K562 (cell line): ENCODE measurements around the gene CNOT1. TPM values are rescaled to one million over a fixed set of nuclear protein-coding genes. Genes with fewer than 3 reads are reported as not detected.

Experiments used
- BACH1 ChIP-seq: fragments of 200-800 bp; sonication (Bioruptor generic); IDR thresholded peaks from 2 replicates; pipeline ENCODE4 v1.6.1; 2016; ENCODE audit warnings: missing genetic modification characterization, missing compliant biosample characterization
- BCL6 ChIP-seq: fragments of 250-450 bp; sonication (Bioruptor Pico); IDR thresholded peaks from 2 replicates; pipeline ENCODE4 v1.4.0; 2020
- GABPA ChIP-seq: fragments of 200-800 bp; sonication (Bioruptor generic); conservative IDR thresholded peaks from 2 replicates; pipeline ENCODE4 v1.6.1; 2016; ENCODE audit warnings: low read depth, missing genetic modification characterization, missing compliant biosample characterization
- HDAC3 ChIP-seq: fragments of 450-650 bp; IDR thresholded peaks from 2 replicates; pipeline ENCODE4 v1.6.1; 2018; ENCODE audit warnings: borderline replicate concordance, mild to moderate bottlenecking, moderate library complexity; ENCODE audit not compliant: partially characterized antibody
- HMBOX1 ChIP-seq: sonication (generic); IDR thresholded peaks from 2 replicates; pipeline ENCODE4 v1.6.1; 2016
- KDM1A ChIP-seq, 2 experiments: fragments of 450-650 bp; IDR thresholded peaks; 2 replicates each; pipeline ENCODE4 v1.6.1; 2016; ENCODE audit warnings: mild to moderate bottlenecking in 2 of 2
- KDM5B ChIP-seq: fragments of 200-600 bp; sonication (generic); IDR thresholded peaks from 2 replicates; pipeline ENCODE4 v1.6.1; 2012; ENCODE audit warnings: low read depth, mild to moderate bottlenecking, moderate library complexity, low read length, control low read depth, inconsistent platforms; ENCODE audit not compliant: insufficient replicate concordance
- MED1 ChIP-seq: sonication (generic); formaldehyde crosslinking; IDR thresholded peaks from 2 replicates; pipeline ENCODE4 v1.8.1; 2023; ENCODE audit warnings: missing genetic modification reagents, borderline replicate concordance
- MEF2D ChIP-seq: conservative IDR thresholded peaks from 2 replicates; pipeline ENCODE4 v1.6.1; 2016; ENCODE audit warnings: low read depth, missing genetic modification characterization, missing compliant biosample characterization
- NCOA1 ChIP-seq: fragments of 450-650 bp; IDR thresholded peaks from 2 replicates; pipeline ENCODE4 v1.6.1; 2016; ENCODE audit warnings: low read depth
- NCOA6 ChIP-seq: fragments of 450-650 bp; IDR thresholded peaks from 2 replicates; pipeline ENCODE4 v1.6.1; 2017; ENCODE audit warnings: mild to moderate bottlenecking
- NR2F6 ChIP-seq: fragments of 450-650 bp; formaldehyde crosslinking; IDR thresholded peaks from 2 replicates; pipeline ENCODE4 v1.4.0; 2020; ENCODE audit warnings: mild to moderate bottlenecking
- POLR3G ChIP-seq: IDR thresholded peaks from 2 replicates; pipeline ENCODE4 v1.6.1; 2011; ENCODE audit not compliant: insufficient read length, insufficient replicate concordance; ENCODE audit errors: extremely low read depth
- PRMT5 ChIP-seq: sonication (generic); formaldehyde crosslinking; IDR thresholded peaks from 2 replicates; pipeline ENCODE4 v1.5.0; 2020; ENCODE audit warnings: missing genetic modification reagents
- RAD51 ChIP-seq: fragments of 450-650 bp; IDR thresholded peaks from 2 replicates; pipeline ENCODE4 v1.7.1; 2016; ENCODE audit warnings: low read depth, mild to moderate bottlenecking, borderline replicate concordance
- RFX1 ChIP-seq: fragments of 450-650 bp; IDR thresholded peaks from 2 replicates; pipeline ENCODE4 v1.6.1; 2016; ENCODE audit warnings: mild to moderate bottlenecking, moderate library complexity
- SLC30A9 ChIP-seq: fragments of 250-450 bp; sonication (Bioruptor Pico); IDR thresholded peaks from 2 replicates; pipeline ENCODE4 v1.8.0; 2022; ENCODE audit warnings: mild to moderate bottlenecking, moderate library complexity
- SMAD3 ChIP-seq: fragments of 450-650 bp; formaldehyde crosslinking; conservative IDR thresholded peaks from 2 replicates; pipeline ENCODE4 v1.4.0; 2020; ENCODE audit warnings: mild to moderate bottlenecking
- SREBF2 ChIP-seq: sonication (generic); formaldehyde crosslinking; IDR thresholded peaks from 2 replicates; pipeline ENCODE4 v1.4.0; 2020; ENCODE audit warnings: mild to moderate bottlenecking, missing genetic modification reagents
- SRSF9 ChIP-seq: fragments of 200-400 bp; formaldehyde crosslinking; IDR thresholded peaks from 2 replicates; pipeline ENCODE4 v1.6.1; 2017; ENCODE audit warnings: low read depth, low read length, borderline replicate concordance
- ZNF165 ChIP-seq: fragments of 250-450 bp; sonication (Bioruptor Pico); IDR thresholded peaks from 2 replicates; pipeline ENCODE4 v1.4.0; 2020; ENCODE audit warnings: borderline replicate concordance
- ZNF175 ChIP-seq: fragments of 200-800 bp; sonication (Bioruptor generic); IDR thresholded peaks from 2 replicates; pipeline ENCODE4 v1.6.1; 2016; ENCODE audit warnings: low read depth, mild to moderate bottlenecking, missing genetic modification characterization, missing compliant biosample characterization
- ZNF274 ChIP-seq: IDR thresholded peaks from 2 replicates; pipeline ENCODE4 v1.6.1; 2011; ENCODE audit warnings: low read depth, mild to moderate bottlenecking, low read length, moderate library complexity, borderline replicate concordance
- ZNF57 ChIP-seq: fragments of 450-650 bp; formaldehyde crosslinking; IDR thresholded peaks from 2 replicates; pipeline ENCODE4 v1.4.0; 2020; ENCODE audit warnings: mild to moderate bottlenecking, moderate library complexity
- ZNF695 ChIP-seq: fragments of 450-650 bp; formaldehyde crosslinking; IDR thresholded peaks from 2 replicates; pipeline ENCODE4 v1.4.0; 2020; ENCODE audit warnings: mild to moderate bottlenecking, moderate library complexity
- ZNF79 ChIP-seq: fragments of 250-450 bp; sonication (Bioruptor Pico); IDR thresholded peaks from 2 replicates; pipeline ENCODE4 v1.4.0; 2020; ENCODE audit warnings: low read depth, mild to moderate bottlenecking, moderate library complexity
- polyA plus RNA-seq, 8 experiments: library from polyadenylated mRNA; depleted of rRNA in 4 of 8; stranded (reverse) in 5 of 8; unstranded in 3 of 8; fragments of >200 nt; fragmentation: Nextera tagmentation in 2 of 8; fragmentation: Illumina TruSeq in 1 of 8; extraction: Ambion mirVana in 2 of 8; extraction: Trizol in 1 of 8; gene quantifications; 2 replicates each; pipeline versions ENCODE4 v1.2.1 to v1.2.3, GENCODE V29; 2011 to 2014; ENCODE audit warnings: inconsistent platforms in 1 of 8, missing spikeins in 1 of 8
- total RNA-seq, 7 experiments: library from RNA; depleted of rRNA in 6 of 7; stranded (reverse); fragments of >200 nt in 6 of 7; fragmentation: Illumina TruSeq in 2 of 7; extraction: Trizol in 2 of 7; gene quantifications; 2 replicates each; pipeline versions ENCODE4 v1.2.1 to v1.2.3, GENCODE V29; 2011 to 2021; ENCODE audit warnings: low replicate concordance in 1 of 7
- TF ChIP-seq, protein P1 (sequence below): fragments of 450-650 bp; IDR thresholded peaks from 2 replicates; pipeline ENCODE4 v1.6.1; 2016; ENCODE audit warnings: borderline replicate concordance
- TF ChIP-seq, protein P2 (sequence below): fragments of 250-450 bp; sonication (Bioruptor Pico); IDR thresholded peaks from 2 replicates; pipeline ENCODE4 v1.5.0; 2020; ENCODE audit warnings: mild to moderate bottlenecking

The CNOT1 gene
- total and polyA plus RNA-seq, 9 of the 15 experiments (the other 6 are each of a cell fraction or from before 2014, with no cell fraction given) = 110 to 270 (median 220) TPM

DNA sequence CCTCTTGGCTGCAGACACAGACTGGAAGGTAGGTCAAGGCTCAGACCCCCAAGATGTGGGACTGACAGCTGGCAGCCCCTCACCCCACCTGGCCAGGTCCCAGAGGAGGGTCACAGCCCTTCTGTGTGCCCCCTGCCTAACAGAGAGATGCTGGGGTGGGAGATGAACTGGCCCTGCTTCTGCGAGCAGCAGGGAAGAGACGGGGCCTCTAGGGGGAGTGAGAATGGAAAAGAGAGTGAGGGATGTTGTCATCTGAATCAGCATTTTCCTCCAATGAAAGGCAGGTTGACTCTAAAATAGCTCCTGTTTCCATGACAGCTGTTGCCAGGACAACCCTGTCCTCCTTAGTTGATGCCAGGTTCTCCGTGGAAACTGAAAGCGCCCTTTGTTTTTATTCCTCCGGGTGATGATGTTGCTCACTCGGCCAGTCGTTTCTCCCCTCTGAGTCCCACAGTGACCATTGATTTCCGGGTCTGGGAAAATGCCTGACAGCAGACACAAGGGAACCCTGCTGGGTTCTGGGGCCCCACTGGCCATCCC is 134.6 kb downstream of the CNOT1 start (continued):
- TF ChIP-seq, protein P1, sequence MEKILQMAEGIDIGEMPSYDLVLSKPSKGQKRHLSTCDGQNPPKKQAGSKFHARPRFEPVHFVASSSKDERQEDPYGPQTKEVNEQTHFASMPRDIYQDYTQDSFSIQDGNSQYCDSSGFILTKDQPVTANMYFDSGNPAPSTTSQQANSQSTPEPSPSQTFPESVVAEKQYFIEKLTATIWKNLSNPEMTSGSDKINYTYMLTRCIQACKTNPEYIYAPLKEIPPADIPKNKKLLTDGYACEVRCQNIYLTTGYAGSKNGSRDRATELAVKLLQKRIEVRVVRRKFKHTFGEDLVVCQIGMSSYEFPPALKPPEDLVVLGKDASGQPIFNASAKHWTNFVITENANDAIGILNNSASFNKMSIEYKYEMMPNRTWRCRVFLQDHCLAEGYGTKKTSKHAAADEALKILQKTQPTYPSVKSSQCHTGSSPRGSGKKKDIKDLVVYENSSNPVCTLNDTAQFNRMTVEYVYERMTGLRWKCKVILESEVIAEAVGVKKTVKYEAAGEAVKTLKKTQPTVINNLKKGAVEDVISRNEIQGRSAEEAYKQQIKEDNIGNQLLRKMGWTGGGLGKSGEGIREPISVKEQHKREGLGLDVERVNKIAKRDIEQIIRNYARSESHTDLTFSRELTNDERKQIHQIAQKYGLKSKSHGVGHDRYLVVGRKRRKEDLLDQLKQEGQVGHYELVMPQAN = no peak
- TF ChIP-seq MEF2D (tag) (peak; percentile 64; the same call in 1 of the 2 replicates), SLC30A9 (CRISPR knock-in tag) (no peak), SREBF2 (CRISPR knock-in tag) (no peak), BACH1 (peak; percentile 45; the same call in 1 of the 2 replicates), MED1 (CRISPR knock-in tag) (no peak), ZNF274 (no peak), GABPA (tag) (no peak), ZNF175 (CRISPR knock-in tag) (no peak), ZNF57 (CRISPR knock-in tag) (no peak), ZNF695 (no peak), NCOA6 (no peak), HMBOX1 (no peak), PRMT5 (no peak), SMAD3 (no peak), ZNF79 (CRISPR knock-in tag) (no peak), POLR3G (no peak), HDAC3 (no peak), BCL6 (CRISPR knock-in tag) (no peak), KDM1A (IDR thresholded peaks at IDR 0.05) (peak; percentile 92 to 93), SRSF9 (no peak), RAD51 (no peak), RFX1 (peak; percentile 99), ZNF165 (no peak), NCOA1 (no peak), NR2F6 (CRISPR knock-in tag) (no peak), KDM5B (no peak)
- TF ChIP-seq, protein P2, sequence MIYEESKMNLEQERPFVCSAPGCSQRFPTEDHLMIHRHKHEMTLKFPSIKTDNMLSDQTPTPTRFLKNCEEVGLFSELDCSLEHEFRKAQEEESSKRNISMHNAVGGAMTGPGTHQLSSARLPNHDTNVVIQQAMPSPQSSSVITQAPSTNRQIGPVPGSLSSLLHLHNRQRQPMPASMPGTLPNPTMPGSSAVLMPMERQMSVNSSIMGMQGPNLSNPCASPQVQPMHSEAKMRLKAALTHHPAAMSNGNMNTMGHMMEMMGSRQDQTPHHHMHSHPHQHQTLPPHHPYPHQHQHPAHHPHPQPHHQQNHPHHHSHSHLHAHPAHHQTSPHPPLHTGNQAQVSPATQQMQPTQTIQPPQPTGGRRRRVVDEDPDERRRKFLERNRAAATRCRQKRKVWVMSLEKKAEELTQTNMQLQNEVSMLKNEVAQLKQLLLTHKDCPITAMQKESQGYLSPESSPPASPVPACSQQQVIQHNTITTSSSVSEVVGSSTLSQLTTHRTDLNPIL (CRISPR knock-in tag) = no peak
